22Rv1 (cell line): ENCODE results near the gene MMS19.

Experiments
- H3K27ac ChIP-seq: fragments of 450-650 bp; 2 replicates; pipeline ENCODE4 v1.5.1; 2017
- ZFX ChIP-seq: fragments of 450-650 bp; IDR thresholded peaks from 2 replicates; pipeline ENCODE4 v1.6.1; 2017; ENCODE audit warnings: antibody characterized with exemption, borderline replicate concordance
- TF ChIP-seq, protein P1 (sequence below): fragments of 450-650 bp; IDR thresholded peaks from 2 replicates; pipeline ENCODE4 v1.5.1; 2017; ENCODE audit warnings: mild to moderate bottlenecking

Gene MMS19, protein sequence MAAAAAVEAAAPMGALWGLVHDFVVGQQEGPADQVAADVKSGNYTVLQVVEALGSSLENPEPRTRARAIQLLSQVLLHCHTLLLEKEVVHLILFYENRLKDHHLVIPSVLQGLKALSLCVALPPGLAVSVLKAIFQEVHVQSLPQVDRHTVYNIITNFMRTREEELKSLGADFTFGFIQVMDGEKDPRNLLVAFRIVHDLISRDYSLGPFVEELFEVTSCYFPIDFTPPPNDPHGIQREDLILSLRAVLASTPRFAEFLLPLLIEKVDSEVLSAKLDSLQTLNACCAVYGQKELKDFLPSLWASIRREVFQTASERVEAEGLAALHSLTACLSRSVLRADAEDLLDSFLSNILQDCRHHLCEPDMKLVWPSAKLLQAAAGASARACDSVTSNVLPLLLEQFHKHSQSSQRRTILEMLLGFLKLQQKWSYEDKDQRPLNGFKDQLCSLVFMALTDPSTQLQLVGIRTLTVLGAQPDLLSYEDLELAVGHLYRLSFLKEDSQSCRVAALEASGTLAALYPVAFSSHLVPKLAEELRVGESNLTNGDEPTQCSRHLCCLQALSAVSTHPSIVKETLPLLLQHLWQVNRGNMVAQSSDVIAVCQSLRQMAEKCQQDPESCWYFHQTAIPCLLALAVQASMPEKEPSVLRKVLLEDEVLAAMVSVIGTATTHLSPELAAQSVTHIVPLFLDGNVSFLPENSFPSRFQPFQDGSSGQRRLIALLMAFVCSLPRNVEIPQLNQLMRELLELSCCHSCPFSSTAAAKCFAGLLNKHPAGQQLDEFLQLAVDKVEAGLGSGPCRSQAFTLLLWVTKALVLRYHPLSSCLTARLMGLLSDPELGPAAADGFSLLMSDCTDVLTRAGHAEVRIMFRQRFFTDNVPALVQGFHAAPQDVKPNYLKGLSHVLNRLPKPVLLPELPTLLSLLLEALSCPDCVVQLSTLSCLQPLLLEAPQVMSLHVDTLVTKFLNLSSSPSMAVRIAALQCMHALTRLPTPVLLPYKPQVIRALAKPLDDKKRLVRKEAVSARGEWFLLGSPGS

DNA sequence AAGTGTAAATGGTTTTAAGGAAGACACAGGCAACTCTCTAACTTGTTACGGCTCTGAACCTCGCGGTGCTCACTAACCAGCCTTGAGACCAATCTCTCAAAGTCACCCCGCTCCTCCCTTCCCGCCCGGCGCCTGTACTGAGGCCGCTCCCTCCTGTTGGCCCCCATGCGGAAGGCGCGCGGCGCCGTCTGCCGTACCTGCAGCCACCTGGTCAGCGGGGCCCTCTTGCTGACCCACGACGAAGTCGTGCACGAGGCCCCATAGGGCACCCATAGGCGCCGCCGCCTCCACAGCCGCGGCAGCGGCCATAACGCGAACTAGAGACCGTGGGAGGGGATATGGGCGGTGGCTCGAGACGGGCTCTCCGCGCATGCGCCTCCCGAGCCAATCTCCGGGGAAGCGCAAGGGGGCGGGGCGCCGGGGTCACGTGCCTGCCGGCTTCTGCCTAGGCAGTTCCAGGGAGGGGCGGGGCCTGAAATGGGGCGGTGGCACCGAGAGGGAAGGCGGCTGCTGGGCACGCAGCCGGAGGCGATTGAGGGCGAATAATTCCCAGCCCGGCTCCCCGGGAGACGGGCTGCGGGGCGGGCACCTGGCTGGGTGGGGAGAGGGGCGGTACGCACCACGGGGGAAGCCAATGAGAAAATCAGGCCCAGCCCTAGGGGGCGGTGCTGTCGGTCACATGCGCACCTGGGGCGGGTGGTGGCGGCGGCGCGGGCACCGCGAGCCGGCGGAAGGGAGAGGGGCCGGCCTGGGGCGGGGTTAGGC, at the start of gene MMS19:
Gene MMS19 (minus strand): TSS at position 347 of the 765 bp plus-strand sequence. CDS start 38 bp downstream, at position 309.
- peak within 1 kb of the TSS; percentile 91 for H3K27ac ChIP-seq
- TF ChIP-seq, protein P1, sequence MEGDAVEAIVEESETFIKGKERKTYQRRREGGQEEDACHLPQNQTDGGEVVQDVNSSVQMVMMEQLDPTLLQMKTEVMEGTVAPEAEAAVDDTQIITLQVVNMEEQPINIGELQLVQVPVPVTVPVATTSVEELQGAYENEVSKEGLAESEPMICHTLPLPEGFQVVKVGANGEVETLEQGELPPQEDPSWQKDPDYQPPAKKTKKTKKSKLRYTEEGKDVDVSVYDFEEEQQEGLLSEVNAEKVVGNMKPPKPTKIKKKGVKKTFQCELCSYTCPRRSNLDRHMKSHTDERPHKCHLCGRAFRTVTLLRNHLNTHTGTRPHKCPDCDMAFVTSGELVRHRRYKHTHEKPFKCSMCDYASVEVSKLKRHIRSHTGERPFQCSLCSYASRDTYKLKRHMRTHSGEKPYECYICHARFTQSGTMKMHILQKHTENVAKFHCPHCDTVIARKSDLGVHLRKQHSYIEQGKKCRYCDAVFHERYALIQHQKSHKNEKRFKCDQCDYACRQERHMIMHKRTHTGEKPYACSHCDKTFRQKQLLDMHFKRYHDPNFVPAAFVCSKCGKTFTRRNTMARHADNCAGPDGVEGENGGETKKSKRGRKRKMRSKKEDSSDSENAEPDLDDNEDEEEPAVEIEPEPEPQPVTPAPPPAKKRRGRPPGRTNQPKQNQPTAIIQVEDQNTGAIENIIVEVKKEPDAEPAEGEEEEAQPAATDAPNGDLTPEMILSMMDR: no peak
- no peak for TF ChIP-seq ZFX

DNA sequence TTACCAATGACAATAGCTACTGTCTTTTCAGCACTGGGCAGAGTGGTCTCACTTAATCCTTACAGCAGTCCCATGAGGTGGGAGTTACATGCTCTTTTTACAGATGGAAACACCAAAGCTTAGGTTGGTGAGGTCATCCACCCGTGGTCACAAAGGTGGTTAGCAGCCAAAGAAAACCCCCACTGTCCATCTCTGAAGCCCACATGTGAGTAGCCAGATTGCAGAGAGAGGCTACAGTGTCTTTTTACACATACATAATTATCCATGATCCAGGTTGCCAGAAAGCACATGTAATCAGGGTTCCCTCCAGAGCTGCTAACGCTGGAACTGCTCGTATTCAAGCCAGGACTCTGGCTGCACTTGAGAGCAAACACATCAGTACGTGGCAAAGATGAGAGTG, 49.7 kb upstream of the MMS19 start:
- TF ChIP-seq, protein P1: no peak
- TF ChIP-seq ZFX: no peak
- H3K27ac ChIP-seq: no peak overlapping the region

DNA sequence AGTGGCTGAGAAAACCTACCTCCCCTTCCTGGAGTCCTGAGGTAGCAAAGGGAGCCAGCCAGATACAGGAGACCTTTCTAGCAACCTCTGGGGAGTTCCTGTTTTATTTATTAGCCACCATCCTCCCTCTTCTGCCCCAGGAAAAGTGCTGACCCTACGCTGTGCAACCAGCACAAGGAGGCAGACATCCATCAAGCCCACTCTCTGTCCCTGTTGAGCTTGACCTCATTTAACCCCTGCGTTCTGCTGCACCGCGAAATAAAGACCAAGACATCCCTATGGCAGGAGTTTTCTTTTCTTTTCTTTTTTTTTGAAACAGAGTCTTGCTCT, 49.0 kb upstream of the MMS19 start:
- H3K27ac ChIP-seq: no peak overlapping the region
- TF ChIP-seq, protein P1: no peak
- TF ChIP-seq ZFX: no peak

DNA sequence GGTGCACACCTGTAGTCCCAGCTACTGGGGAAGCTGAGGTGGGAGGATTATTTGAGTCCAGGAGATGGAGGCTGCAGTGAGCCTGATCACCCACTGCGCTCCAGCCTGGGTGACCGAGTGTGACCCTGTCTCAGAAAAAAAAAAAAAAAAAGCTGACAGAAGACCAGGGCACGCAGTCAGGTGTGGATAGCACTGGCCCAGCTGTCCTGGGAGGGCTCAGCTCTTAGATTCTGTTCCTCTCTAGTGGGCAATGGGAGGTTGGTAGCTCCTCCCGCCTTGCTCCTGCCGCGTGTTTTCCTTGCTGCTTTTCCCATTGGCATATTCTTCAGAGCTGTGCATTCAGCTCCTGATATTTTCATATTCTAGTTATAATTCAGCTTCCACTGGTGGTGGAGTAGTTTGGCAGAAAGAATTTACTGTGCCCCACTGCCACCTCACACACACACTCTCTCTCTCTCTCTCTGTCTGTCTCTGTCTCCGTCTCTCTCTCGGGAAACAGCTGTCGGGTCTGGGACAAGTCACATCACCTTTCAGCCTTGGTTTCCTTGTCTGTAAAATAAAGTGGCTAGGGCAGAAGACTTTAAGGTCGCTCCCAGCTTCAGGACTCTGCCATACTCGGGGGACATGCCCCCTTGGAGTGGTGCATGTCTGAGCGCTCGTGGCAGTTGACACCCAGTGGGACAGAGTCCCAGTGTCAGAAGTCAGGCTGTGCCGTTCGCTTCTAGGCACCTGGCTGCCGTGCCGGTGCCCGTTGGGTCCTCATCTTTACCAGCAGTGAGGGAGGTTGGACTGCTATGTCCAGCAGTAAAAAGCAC, 48.4 kb upstream of the MMS19 start:
- H3K27ac ChIP-seq: no peak overlapping the region
- TF ChIP-seq, protein P1: no peak
- TF ChIP-seq ZFX: no peak

DNA sequence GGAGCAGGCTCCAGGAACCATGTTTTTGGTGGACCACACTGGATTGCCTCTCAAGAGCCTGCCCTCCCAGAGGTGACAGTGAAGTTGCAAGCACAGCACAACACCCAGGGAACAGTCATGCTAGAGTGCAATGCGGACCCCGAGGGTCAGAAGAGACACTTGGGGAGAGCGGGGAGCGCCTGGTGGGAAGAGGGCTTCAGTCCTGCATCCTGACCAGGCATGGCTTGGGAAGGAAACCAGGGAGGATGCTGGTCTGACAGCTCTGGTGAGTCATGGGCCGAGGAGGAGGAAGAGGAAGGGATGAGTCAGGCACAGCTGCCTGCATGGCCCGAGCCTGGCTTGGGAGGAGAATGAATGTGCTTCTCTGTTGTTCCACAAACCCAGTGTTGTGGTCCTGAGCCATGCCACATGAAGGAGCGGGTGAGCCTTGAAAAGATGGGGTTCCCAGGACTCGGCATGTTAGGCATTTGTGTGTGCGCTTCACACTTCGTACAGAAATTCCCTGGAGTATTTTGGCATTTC, 44.9 kb upstream of the MMS19 start:
- TF ChIP-seq, protein P1: no peak
- no peak for TF ChIP-seq ZFX
- H3K27ac ChIP-seq: peak overlapping the region; percentile 32; the same call in 1 of the 2 replicates
